Upper lobe of left lung (tissue), 4 donors: ENCODE results near the gene LRP6.
A peak's percentile ranks its signal among the peaks of the same experiment; 100 is the strongest.

Experiments
- EP300 ChIP-seq, 4 donors: sonication (generic); formaldehyde crosslinking; IDR thresholded peaks; one replicate each; pipeline ENCODE4 v1.5.1; 2017; ENCODE audit warnings: antibody characterized with exemption in 4 of 4, control low read depth in 2 of 4
- POLR2A ChIP-seq, 4 donors: fragments of 450-650 bp; IDR thresholded peaks; one replicate each; pipeline ENCODE4 v1.5.1; 2016 to 2017; ENCODE audit warnings: antibody characterized with exemption in 4 of 4, mild to moderate bottlenecking in 2 of 4
- POLR2AphosphoS5 ChIP-seq, 2 donors: sonication (generic); formaldehyde crosslinking; IDR thresholded peaks; one replicate each; pipeline ENCODE4 v1.5.1; 2017; ENCODE audit warnings: antibody characterized with exemption in 2 of 2
- TF ChIP-seq, protein P1 (sequence below), 6 experiments: fragments of 450-650 bp in 4 of 6; fragments of 200-600 bp in 2 of 6; sonication (generic) in 2 of 6; IDR thresholded peaks; one replicate each; pipeline ENCODE4 v1.5.1; 2016 to 2019; ENCODE audit warnings: antibody characterized with exemption in 6 of 6

DNA sequence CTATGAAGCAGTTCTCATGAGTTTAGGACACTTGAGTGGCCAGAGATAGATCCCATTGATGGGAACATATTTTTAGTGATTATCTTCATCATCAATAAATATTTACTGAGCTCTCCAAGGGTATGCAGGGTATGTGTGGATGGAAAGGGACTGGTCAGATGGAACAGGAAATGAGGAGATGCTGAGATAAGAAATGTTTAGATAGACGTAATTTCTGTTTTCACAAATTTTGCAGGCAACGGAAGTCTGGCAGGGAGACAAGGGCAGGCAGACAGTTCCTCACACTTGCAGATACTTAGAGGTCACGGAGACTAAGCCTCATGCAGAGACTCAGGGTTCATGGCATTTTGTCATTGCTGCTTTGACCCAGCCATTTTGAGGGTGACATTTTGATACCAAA lies 171.8 kb downstream of the LRP6 start:
- TF ChIP-seq, protein P1, sequence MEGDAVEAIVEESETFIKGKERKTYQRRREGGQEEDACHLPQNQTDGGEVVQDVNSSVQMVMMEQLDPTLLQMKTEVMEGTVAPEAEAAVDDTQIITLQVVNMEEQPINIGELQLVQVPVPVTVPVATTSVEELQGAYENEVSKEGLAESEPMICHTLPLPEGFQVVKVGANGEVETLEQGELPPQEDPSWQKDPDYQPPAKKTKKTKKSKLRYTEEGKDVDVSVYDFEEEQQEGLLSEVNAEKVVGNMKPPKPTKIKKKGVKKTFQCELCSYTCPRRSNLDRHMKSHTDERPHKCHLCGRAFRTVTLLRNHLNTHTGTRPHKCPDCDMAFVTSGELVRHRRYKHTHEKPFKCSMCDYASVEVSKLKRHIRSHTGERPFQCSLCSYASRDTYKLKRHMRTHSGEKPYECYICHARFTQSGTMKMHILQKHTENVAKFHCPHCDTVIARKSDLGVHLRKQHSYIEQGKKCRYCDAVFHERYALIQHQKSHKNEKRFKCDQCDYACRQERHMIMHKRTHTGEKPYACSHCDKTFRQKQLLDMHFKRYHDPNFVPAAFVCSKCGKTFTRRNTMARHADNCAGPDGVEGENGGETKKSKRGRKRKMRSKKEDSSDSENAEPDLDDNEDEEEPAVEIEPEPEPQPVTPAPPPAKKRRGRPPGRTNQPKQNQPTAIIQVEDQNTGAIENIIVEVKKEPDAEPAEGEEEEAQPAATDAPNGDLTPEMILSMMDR (IDR thresholded peaks at IDR 0.05): no peak
- TF ChIP-seq POLR2A (IDR thresholded peaks at IDR 0.05): no peak
- TF ChIP-seq EP300 (IDR thresholded peaks at IDR 0.05): peak in 3 of 4 donors; percentile 22 to 85 (median 51)
- peak; percentile 37 to 62 for TF ChIP-seq POLR2AphosphoS5 (IDR thresholded peaks at IDR 0.05)
